ENCODE measurements around the gene GPX2. TPM values are rescaled to one million over a fixed set of nuclear protein-coding genes. Genes with fewer than 3 reads are reported as not detected.

Gene GPX2
- total and polyA plus RNA-seq, 2 donors (not counting 3 experiments of a cell fraction or from before 2014, with no cell fraction given), result not detected

DNA sequence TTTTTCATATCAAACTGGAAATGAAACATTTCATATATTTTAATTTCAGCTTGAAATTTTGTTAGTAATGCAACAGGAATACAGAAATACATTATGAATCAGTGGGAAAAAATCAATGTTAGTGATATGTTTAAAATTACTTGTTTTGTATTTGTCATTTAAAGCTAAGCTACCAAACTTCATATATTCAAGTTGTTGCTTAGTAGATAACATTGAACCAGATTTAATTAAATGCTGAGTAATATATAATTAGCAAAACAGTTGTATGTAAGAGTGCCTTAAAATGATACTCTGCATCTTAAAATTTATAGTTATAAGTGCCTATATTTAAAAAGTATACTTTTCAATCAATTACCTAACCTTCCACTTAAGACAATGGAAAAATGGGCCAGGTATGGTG lies 23.3 kb downstream of the GPX2 start:
- no peak overlapping the region for H3K4me2 ChIP-seq (ENCODE audit: insufficient read depth, low read length)
- intact Hi-C loops (cut with micrococcal nuclease), result no loop called here
- no peak overlapping the region for H3K27ac ChIP-seq (ENCODE audit: insufficient read depth, low read depth, low read length)
- H3K27me3 ChIP-seq (ENCODE audit: control insufficient read depth in 2 of 2, insufficient read depth in 2 of 2, low read length in 2 of 2), result no peaks in the 10 kb centered on the region
- ChIA-PET POLR2A (no interaction called here), CTCF (no interaction called here)
- H4K20me1 ChIP-seq (replicated peaks; ENCODE audit: control insufficient read depth, extremely low read depth, insufficient read depth, low read length), result peaks cover 3% of the 10 kb centered on the region
- H3K9ac ChIP-seq (replicated peaks; ENCODE audit: extremely low read depth, insufficient read depth, low read length), result no peak overlapping the region
- no TSS peak for BruUV-seq (replicated peaks)
- H3K79me2 ChIP-seq (ENCODE audit: control insufficient read depth, insufficient read depth, low read length), result peaks cover 35% of the 10 kb centered on the region
- DNase-seq (ENCODE audit: low read depth, low spot score), result no peak
- TF ChIP-seq POLR2A (IDR thresholded peaks at IDR 0.05; ENCODE audit: low read depth, low read length) (no peak), POLR2AphosphoS5 (IDR thresholded peaks at IDR 0.05; ENCODE audit: insufficient read depth, low read depth, low read length) (no peak), GATA2 (IDR thresholded peaks at IDR 0.05; ENCODE audit: insufficient read depth, insufficient read length, low read depth, low read length) (no peak), MYC (IDR thresholded peaks at IDR 0.05; ENCODE audit: low read depth, low read length) (no peak), EZH2 (IDR thresholded peaks at IDR 0.05; ENCODE audit: borderline replicate concordance, low read depth, low read length, severe bottlenecking) (no peak), JUN (IDR thresholded peaks at IDR 0.05; ENCODE audit: borderline replicate concordance, insufficient read depth, insufficient read length, low read depth) (no peak), FOS (IDR thresholded peaks at IDR 0.05; ENCODE audit: borderline replicate concordance, insufficient read depth, low read length) (no peak)
- TF ChIP-seq, protein P1, sequence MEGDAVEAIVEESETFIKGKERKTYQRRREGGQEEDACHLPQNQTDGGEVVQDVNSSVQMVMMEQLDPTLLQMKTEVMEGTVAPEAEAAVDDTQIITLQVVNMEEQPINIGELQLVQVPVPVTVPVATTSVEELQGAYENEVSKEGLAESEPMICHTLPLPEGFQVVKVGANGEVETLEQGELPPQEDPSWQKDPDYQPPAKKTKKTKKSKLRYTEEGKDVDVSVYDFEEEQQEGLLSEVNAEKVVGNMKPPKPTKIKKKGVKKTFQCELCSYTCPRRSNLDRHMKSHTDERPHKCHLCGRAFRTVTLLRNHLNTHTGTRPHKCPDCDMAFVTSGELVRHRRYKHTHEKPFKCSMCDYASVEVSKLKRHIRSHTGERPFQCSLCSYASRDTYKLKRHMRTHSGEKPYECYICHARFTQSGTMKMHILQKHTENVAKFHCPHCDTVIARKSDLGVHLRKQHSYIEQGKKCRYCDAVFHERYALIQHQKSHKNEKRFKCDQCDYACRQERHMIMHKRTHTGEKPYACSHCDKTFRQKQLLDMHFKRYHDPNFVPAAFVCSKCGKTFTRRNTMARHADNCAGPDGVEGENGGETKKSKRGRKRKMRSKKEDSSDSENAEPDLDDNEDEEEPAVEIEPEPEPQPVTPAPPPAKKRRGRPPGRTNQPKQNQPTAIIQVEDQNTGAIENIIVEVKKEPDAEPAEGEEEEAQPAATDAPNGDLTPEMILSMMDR (IDR thresholded peaks at IDR 0.05; ENCODE audit: extremely low read depth in 1 of 2, insufficient read depth in 1 of 2, low read depth in 1 of 2, low read length in 2 of 2), result no peak
- TF ChIP-seq, protein P2, sequence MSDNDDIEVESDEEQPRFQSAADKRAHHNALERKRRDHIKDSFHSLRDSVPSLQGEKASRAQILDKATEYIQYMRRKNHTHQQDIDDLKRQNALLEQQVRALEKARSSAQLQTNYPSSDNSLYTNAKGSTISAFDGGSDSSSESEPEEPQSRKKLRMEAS (IDR thresholded peaks at IDR 0.05; ENCODE audit: insufficient read depth, insufficient read length), result no peak
- H3K36me3 ChIP-seq (ENCODE audit: control insufficient read depth in 2 of 2, extremely low read depth in 1 of 2, insufficient read depth in 2 of 2, low read length in 2 of 2), result no peaks in the 10 kb centered on the region
- peaks cover 13% of the 10 kb centered on the region for H3K4me1 ChIP-seq (ENCODE audit: control insufficient read depth, extremely low read depth, insufficient read depth, low read length)
- dilution Hi-C loops (cut with MboI; ENCODE audit: extremely low pct_ligation_motif_present, low sequenced_read_pairs), result no loop called here
- no peak for FAIRE-seq
- H3K9me1 ChIP-seq (replicated peaks; ENCODE audit: control insufficient read depth, extremely low read depth, insufficient read depth, low read length), result no peaks in the 10 kb centered on the region
- H2AFZ ChIP-seq (ENCODE audit: low read depth, low read length), result no peak overlapping the region
- no peaks in the 10 kb centered on the region for H3K9me3 ChIP-seq (replicated peaks; ENCODE audit: control insufficient read depth, insufficient read depth, low read length)
- no peak overlapping the region for H3K4me3 ChIP-seq (replicated peaks in 1 of 3; ENCODE audit: insufficient read depth in 1 of 3, low read depth in 1 of 3, low read length in 3 of 3)
